Erythroblast (primary cell): ENCODE results near the gene TMC8.

Experiments used
- GATA1 ChIP-seq: IDR thresholded peaks from 2 replicates; pipeline ENCODE4 v1.6.1; 2011; ENCODE audit warnings: low read depth, mild to moderate bottlenecking, control low read depth, low read length, moderate library complexity
- POLR2A ChIP-seq: IDR thresholded peaks from 2 replicates; pipeline ENCODE4 v1.6.1; 2011; ENCODE audit warnings: mild to moderate bottlenecking, low read length

DNA sequence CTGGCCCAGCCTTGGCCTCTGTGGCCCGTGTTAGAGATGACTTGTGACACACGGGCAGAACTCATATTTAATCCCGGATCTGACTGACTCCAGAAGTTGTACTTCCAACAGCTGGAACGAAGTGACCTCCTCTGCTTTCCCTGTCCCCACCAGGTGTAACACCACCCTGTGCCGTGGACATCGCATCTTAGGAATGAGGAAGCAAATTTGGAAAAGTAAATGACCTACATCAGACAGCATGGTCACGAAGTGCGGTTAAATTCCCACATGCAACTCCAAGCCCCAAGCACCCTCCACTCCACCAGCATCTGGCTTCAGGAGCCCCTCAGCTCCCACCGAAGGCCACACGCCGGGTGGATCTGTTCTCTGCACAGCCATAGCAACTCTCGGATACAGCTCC lies 53.3 kb downstream of the TMC8 start:
- TF ChIP-seq POLR2A (no peak), GATA1 (no peak)
